ENCODE data around the gene RNF167.

Gene RNF167

DNA sequence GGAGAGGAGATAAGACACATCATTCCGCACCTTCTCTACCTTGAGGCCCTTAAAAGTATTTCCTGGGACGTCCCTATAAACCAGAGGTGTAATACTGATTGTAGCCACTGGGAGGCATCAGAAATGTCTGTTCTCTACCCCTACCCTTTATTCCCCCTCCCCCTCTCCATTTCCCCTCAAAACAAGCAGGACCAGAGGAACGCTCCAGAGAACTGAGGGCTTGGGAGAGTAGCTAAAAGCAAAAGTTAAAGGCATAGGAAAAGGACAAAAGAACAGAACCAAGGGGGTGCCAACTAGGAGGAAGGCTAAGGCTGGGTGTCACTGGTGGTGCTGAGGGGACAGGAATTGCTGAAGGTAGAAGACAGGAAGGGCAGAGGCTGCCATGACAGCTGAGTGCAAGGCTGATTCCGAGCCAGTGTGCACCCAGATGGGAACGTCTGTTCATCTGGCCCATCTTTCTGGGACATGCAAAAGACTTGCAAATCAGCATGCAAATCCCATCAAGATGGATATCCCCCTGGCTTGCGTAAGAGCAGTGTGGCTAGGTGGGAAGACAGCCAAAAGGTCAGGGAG is 40.7 kb downstream of the RNF167 start:
- DNase-seq (ENCODE audit: low read depth), result no peak

DNA sequence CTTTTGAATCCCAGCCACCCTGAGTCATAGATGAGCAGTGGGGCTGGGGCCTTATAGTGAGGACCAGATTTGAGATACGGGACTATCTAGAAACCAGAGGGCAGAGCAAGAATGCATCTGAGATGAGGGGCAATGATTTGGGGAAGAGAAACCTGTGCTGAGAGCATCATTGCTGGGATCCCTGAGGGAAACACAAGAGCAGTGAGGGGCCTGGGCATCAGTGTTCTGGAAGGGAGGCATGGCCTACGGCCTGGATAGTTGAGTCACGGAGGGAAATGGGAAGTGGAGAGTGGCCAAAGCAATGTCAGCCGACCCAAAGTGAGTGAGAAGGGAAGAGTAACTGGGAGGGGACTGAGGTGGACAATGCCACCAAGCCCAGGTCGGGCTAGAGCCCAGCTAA is 42.2 kb downstream of the RNF167 start:
- no peak for DNase-seq (ENCODE audit: low read depth)

DNA sequence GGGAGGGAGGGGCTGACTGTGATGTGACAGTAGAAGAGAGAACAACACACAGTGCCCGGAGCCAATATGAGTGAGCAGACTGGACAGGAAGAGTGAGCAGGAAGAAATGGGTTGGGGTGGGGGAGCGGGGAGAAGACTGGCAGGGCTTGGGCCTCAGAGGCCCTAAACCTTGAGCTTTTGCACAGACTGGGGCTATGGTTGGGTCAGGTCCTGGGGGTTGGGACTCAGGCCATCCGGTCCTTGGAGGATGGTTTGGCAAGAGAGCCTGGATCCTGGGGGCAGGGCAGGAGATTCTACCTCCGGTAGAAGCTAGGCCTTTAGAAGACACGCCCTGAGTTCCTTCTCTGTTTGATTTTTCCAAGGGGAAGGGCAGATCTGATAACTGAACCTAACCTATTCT is 46.3 kb downstream of the RNF167 start:
- no peak for DNase-seq (ENCODE audit: low read depth)

DNA sequence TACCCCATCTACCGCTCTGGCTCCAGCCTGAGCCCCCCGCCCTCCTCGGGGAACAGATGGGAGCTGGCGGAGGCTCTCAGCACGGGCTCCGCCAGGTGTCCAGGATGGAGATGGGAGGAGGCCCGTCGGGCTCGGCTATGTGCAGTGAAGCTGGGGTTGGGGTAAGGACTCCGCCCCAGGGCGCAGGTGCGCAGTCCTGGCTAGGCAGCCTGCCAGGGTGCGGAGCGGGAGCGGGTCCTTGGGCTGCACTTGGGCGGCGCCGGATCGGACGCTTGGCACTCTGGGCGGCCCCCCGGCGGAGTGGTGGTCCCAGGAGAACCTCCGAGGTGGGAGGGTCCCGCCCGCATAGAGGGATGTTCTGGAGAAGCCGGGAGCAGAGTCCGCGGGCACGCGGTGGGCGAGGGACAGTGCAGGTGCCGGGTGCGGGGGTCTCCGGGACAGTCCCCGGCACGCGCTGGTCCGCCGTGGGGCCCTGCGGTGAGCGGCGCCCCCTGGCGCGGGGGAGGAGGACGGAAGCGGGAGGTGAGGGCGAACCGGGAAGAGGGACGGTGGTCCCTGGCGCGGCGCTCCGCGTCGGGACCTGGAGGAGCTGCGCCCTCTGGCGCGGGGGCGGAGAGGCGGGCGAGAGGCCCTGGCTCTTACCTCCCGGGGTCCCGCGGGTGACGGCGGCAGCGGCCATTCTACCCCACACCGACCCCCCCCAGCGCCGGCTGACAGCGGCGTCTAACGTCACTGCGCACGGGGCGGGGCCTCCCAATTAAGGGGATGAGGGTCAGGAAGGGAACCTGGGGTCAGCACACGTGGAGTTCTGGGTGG is 47.1 kb downstream of the RNF167 start, which contains the start of gene CAMTA2:
Gene CAMTA2 (minus strand): TSS at position 725 of the 816 bp plus-strand sequence. CDS start 1,453 bp downstream, outside the sequence.
- DNase-seq (ENCODE audit: low read depth), result peak; percentile 84

DNA sequence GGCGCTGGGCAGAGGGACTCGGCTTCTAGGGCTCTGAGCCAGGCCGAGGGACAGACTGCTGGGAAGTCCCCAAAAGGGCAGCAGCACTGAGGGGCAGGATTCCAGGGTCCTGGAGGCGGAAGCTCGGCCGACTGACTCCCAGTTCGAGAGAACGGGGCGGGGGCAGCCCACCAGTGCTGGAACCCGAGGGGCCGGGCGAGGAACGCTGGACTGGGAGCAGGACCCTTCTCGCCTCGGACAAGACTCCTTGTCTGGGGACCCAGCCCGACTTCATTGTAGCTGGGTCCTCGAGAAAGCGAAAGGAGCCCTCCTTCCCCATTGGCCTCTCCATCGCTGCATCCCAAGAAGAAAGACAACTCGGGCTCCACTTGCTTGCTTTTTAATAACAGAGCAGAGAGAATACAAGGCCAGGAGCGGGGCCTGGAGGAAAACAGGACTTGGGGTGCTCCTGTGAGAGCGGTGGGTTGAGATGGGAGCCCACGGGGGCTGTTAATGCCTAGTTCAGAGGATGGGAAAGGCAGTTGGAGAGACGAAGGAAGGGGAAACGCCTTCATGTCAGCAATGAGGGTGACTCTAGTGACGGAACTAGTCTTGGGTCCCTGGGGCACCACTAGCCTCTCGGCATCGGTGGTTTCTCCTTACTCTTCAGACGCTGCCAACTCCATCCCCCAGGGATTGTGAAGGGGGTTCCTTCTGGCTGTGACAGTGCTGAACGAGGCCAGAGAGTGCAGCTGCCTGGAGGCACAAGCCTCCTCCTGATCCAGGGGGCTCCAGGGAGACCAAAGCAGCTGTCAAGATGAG is 47.9 kb downstream of the RNF167 start:
- DNase-seq (ENCODE audit: low read depth), result no peak

DNA sequence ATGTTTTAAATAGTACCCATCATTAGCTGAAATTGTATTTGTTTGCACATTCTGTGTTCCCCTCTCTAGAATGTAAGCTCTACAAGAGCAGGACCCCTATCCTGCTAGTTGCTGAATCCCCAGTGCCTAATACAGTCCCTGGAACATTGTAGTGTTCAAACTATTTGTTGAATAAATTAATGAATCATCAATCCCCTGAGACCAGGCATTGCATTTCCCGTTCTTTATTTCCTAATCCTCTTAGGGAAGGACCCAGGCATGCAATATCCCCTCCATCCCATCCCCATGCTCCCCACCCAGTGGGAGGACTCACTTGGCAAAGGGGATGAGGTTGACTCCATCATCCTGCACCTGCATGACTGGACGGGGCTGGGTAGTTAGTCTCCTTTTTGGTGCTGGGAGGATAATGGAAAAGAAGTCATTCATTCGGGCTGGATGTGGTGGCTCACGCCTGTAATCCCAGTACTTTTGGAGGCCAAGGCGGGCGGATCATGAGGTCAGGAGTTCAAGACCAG is 54.1 kb downstream of the RNF167 start:
- DNase-seq (ENCODE audit: low read depth), result no peak
